ENCODE results near the gene COL18A1. TPM values are rescaled to one million over a fixed set of nuclear protein-coding genes. Genes with fewer than 3 reads are reported as not detected.
A peak's percentile ranks its signal among the peaks of the same experiment; 100 is the strongest.

The COL18A1 gene
- total RNA-seq, 1 experiment from 2014 or later, result 3.3 TPM

GRCh38 chr21:45403825-45404729, 888 bp upstream of the COL18A1 start:
- peak; percentile 17 for DNase-seq (ENCODE audit: low spot score)
- CTCF ChIA-PET, result no interaction called here
- no peak overlapping the region for H3K27ac ChIP-seq (ENCODE audit: low read depth, low read length, poor library complexity, severe bottlenecking)
- peaks cover 11% of the 10 kb centered on the region for H3K27me3 ChIP-seq (replicated peaks; ENCODE audit: insufficient read depth, low read depth, low read length, poor library complexity)
- POLR2A ChIA-PET (ENCODE audit: low non-redundant PET), result no interaction called here
- no peaks in the 10 kb centered on the region for H3K9me3 ChIP-seq (ENCODE audit: low read depth, low read length, poor library complexity, severe bottlenecking)
- no peaks in the 10 kb centered on the region for H3K36me3 ChIP-seq (ENCODE audit: insufficient read depth, low read length, poor library complexity, severe bottlenecking)
- H3K4me3 ChIP-seq (ENCODE audit: low read depth, low read length, poor library complexity, severe bottlenecking), result peak overlapping the region; percentile 38
- BruUV-seq (replicated peaks), result no TSS peak
- intact Hi-C loops (cut with micrococcal nuclease; ENCODE audit: unreplicated experiment), result no loop called here
- H3K4me1 ChIP-seq (ENCODE audit: insufficient read depth, low read length, poor library complexity, severe bottlenecking), result peaks cover 5% of the 10 kb centered on the region
- TF ChIP-seq EZH2 (IDR thresholded peaks at IDR 0.05; ENCODE audit: borderline replicate concordance, low read depth, low read length, poor library complexity, severe bottlenecking), result no peak
- TF ChIP-seq, protein P1, sequence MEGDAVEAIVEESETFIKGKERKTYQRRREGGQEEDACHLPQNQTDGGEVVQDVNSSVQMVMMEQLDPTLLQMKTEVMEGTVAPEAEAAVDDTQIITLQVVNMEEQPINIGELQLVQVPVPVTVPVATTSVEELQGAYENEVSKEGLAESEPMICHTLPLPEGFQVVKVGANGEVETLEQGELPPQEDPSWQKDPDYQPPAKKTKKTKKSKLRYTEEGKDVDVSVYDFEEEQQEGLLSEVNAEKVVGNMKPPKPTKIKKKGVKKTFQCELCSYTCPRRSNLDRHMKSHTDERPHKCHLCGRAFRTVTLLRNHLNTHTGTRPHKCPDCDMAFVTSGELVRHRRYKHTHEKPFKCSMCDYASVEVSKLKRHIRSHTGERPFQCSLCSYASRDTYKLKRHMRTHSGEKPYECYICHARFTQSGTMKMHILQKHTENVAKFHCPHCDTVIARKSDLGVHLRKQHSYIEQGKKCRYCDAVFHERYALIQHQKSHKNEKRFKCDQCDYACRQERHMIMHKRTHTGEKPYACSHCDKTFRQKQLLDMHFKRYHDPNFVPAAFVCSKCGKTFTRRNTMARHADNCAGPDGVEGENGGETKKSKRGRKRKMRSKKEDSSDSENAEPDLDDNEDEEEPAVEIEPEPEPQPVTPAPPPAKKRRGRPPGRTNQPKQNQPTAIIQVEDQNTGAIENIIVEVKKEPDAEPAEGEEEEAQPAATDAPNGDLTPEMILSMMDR (conservative IDR thresholded peaks at IDR 0.05; ENCODE audit: low read depth, low read length), result no peak

DNA sequence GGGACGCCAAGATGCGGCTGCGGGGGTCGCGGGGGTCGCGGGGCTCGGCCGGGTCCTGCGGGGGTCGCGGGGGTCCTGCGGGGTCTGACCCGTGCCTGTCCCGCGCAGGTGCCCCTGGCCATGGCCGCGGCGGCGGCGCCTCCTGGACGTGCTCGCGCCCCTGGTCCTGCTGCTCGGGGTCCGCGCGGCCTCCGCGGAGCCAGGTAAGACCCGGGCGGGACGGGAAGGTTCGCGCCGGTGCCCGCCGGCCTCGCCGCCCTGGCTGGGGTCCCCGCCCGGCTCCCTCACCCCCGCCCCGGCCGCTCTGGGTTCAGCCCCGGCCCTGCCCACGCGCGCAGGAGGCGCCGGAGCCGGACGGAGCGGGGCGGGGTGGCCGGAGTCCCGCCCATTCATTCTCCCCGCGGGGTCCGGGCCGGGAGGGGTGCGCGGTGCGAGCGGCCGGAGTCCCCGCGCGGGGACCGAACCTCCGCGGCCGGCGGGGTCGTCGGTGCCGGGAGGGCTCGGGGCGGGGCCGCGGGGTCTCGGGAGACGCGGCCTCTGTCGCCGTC, 380 bp downstream of the COL18A1 start:
- intact Hi-C loops (cut with micrococcal nuclease; ENCODE audit: unreplicated experiment), result no loop called here
- no peaks in the 10 kb centered on the region for H3K9me3 ChIP-seq (ENCODE audit: low read depth, low read length, poor library complexity, severe bottlenecking)
- DNase-seq (ENCODE audit: low spot score), result no peak
- no peak for TF ChIP-seq EZH2 (IDR thresholded peaks at IDR 0.05; ENCODE audit: borderline replicate concordance, low read depth, low read length, poor library complexity, severe bottlenecking)
- TF ChIP-seq, protein P1 (conservative IDR thresholded peaks at IDR 0.05; ENCODE audit: low read depth, low read length), result no peak
- no peak overlapping the region for H3K27ac ChIP-seq (ENCODE audit: low read depth, low read length, poor library complexity, severe bottlenecking)
- peaks cover 5% of the 10 kb centered on the region for H3K4me1 ChIP-seq (ENCODE audit: insufficient read depth, low read length, poor library complexity, severe bottlenecking)
- no peaks in the 10 kb centered on the region for H3K36me3 ChIP-seq (ENCODE audit: insufficient read depth, low read length, poor library complexity, severe bottlenecking)
- ChIA-PET CTCF (no interaction called here), POLR2A (ENCODE audit: low non-redundant PET) (no interaction called here)
- BruUV-seq (replicated peaks), result no TSS peak
- H3K27me3 ChIP-seq (replicated peaks; ENCODE audit: insufficient read depth, low read depth, low read length, poor library complexity), result peaks cover 9% of the 10 kb centered on the region
- H3K4me3 ChIP-seq (ENCODE audit: low read depth, low read length, poor library complexity, severe bottlenecking), result peak overlapping the region; percentile 48

- peaks cover 5% of the 10 kb centered on the region for H3K4me1 ChIP-seq (ENCODE audit: insufficient read depth, low read length, poor library complexity, severe bottlenecking)
- CTCF ChIA-PET, result no interaction called here
- POLR2A ChIA-PET (ENCODE audit: low non-redundant PET), result no interaction called here
- no peaks in the 10 kb centered on the region for H3K36me3 ChIP-seq (ENCODE audit: insufficient read depth, low read length, poor library complexity, severe bottlenecking)
- peaks cover 6% of the 10 kb centered on the region for H3K27me3 ChIP-seq (replicated peaks; ENCODE audit: insufficient read depth, low read depth, low read length, poor library complexity)
- no peaks in the 10 kb centered on the region for H3K9me3 ChIP-seq (ENCODE audit: low read depth, low read length, poor library complexity, severe bottlenecking)
- H3K4me3 ChIP-seq (ENCODE audit: low read depth, low read length, poor library complexity, severe bottlenecking), result peak overlapping the region; percentile 48
- H3K27ac ChIP-seq (ENCODE audit: low read depth, low read length, poor library complexity, severe bottlenecking), result no peak overlapping the region
- no peak for DNase-seq (ENCODE audit: low spot score)
- TF ChIP-seq EZH2 (IDR thresholded peaks at IDR 0.05; ENCODE audit: borderline replicate concordance, low read depth, low read length, poor library complexity, severe bottlenecking), result no peak
- TF ChIP-seq, protein P1 (conservative IDR thresholded peaks at IDR 0.05; ENCODE audit: low read depth, low read length), result no peak
- BruUV-seq (replicated peaks), result no TSS peak
- intact Hi-C loops (cut with micrococcal nuclease; ENCODE audit: unreplicated experiment), result no loop called here
Observed at GRCh38 chr21:45405819-45406762, 1.1 kb downstream of the COL18A1 start.
